ENCODE results near the gene NDUFB6. TPM values are rescaled to one million over a fixed set of nuclear protein-coding genes. Genes with fewer than 3 reads are reported as not detected.

Gene NDUFB6
- total and polyA plus RNA-seq, 7 donors, result 59.6 to 90.8 (median 75.4) TPM

DNA sequence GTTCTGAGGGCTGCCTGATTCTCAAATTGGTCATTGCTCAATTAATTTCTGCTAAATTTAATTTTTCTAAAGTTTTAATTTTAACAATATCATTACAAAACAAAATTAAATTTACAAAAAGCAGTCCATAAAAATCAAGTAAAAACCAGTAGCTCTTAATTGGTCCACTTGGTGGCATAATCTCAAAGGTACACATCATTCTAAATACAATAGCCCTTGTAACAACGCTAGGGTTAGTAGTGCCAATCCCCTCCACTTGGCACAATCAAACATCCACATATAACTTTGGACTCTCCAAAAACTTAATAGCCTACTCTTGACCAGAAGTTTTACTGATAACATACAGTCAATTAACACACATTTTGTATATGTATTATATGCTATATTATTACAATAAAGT, 1.9 kb upstream of the NDUFB6 start:
- H3K36me3 ChIP-seq (ENCODE audit: insufficient read depth in 1 of 2, low read depth in 1 of 2), result no peaks in the 10 kb centered on the region
- ATAC-seq, result no peak
- no peak overlapping the region for H3K27ac ChIP-seq
- 58 to 70% (median 61%) methylated on average over 1 of the region's 1 CpG for WGBS, 3 donors
- no peak for DNase-seq
- no peaks in the 10 kb centered on the region for H3K27me3 ChIP-seq (ENCODE audit: insufficient read depth in 3 of 3, low read length in 2 of 3)
- no peak overlapping the region for H3K4me3 ChIP-seq
- H3K4me1 ChIP-seq, result peaks cover 19% of the 10 kb centered on the region
- no peaks in the 10 kb centered on the region for H3K9me3 ChIP-seq
- TF ChIP-seq, protein P1, sequence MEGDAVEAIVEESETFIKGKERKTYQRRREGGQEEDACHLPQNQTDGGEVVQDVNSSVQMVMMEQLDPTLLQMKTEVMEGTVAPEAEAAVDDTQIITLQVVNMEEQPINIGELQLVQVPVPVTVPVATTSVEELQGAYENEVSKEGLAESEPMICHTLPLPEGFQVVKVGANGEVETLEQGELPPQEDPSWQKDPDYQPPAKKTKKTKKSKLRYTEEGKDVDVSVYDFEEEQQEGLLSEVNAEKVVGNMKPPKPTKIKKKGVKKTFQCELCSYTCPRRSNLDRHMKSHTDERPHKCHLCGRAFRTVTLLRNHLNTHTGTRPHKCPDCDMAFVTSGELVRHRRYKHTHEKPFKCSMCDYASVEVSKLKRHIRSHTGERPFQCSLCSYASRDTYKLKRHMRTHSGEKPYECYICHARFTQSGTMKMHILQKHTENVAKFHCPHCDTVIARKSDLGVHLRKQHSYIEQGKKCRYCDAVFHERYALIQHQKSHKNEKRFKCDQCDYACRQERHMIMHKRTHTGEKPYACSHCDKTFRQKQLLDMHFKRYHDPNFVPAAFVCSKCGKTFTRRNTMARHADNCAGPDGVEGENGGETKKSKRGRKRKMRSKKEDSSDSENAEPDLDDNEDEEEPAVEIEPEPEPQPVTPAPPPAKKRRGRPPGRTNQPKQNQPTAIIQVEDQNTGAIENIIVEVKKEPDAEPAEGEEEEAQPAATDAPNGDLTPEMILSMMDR (IDR thresholded peaks at IDR 0.05), result no peak
- intact Hi-C loops (cut with DNase I), result loop anchor here in 1 of 2 donors (5.0 kb wide), 1 partner anchor 143 kb away; no protein-coding TSS in a partner anchor

GRCh38 chr9:32573821-32574220, 862 bp upstream of the NDUFB6 start:
- Histone ChIP-seq H3K27ac (peak overlapping the region; percentile 92), H3K4me3 (peak overlapping the region; percentile 91), H3K9me3 (no peaks in the 10 kb centered on the region), H3K27me3 (ENCODE audit: insufficient read depth in 3 of 3, low read length in 2 of 3) (no peaks in the 10 kb centered on the region), H3K36me3 (ENCODE audit: insufficient read depth in 1 of 2, low read depth in 1 of 2) (peaks cover 2 to 7% of the 10 kb centered on the region in 2 donors), H3K4me1 (peaks cover 19% of the 10 kb centered on the region)
- WGBS, 3 donors, result 82 to 84% (median 83%) methylated on average over 7 of the region's 7 CpGs
- ATAC-seq (no peak), DNase-seq (no peak)
- TF ChIP-seq, protein P1 (IDR thresholded peaks at IDR 0.05), result no peak
- intact Hi-C loops (cut with DNase I), result loop anchor here in 1 of 2 donors (1.0 kb wide), 1 partner anchor 190 kb away; the partner anchor contains the start of gene ACO1

DNA sequence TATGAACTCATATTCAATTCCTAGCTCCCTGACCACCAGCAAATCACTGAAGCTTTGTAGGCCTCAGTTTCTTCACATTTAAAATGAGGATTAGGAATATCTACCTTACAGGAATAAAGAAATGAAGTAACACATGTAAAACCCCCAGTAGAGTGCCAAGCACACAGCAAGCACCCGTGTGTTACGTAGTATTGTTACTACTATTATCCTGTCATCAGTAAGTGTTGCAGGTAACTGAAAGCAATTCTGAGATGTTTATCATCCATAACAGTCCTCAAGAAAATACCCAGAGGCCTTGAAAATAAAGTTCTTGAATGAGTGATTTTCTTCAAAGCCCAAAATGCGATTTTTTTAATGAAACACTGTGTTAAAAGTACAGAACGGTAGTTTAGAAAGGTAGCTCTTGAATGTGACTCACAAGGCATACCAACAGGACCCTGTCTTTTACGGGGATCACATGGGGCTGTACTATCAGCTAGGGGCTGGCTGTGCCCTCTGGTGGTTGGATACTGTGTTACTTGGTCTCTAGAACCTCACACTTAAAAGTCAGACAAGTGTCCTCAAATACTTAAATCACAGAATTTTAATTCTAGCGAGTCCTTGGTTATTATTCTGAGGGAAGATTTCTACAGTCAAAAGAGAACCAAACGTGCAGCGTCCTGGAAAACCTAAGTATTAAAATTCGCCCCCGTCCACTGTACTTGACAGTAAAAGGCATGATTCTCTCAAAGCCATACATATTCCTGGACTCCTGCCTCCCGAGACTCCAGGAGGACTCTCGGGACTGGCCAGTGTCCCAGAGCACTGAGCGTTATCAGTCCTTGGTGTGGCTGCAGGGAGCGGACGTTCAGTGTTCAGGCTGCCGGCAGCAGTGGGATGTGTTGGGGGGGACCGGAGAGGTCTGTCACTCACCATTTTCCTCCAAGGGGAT, 725 bp downstream of the NDUFB6 start:
- Histone ChIP-seq H3K4me3 (peak overlapping the region; percentile 91), H3K27ac (peak overlapping the region; percentile 92), H3K27me3 (ENCODE audit: insufficient read depth in 3 of 3, low read length in 2 of 3) (no peaks in the 10 kb centered on the region), H3K36me3 (ENCODE audit: insufficient read depth in 1 of 2, low read depth in 1 of 2) (peaks cover 2 to 19% of the 10 kb centered on the region in 2 donors), H3K9me3 (no peaks in the 10 kb centered on the region), H3K4me1 (peaks cover 19% of the 10 kb centered on the region)
- ATAC-seq (peak; percentile 84 to 91 (median 87)), DNase-seq (peak in 1 of 2 donors; percentile 46)
- 1 to 2% (median 2%) methylated on average over 17 of the region's 17 CpGs for WGBS, 3 donors
- TF ChIP-seq, protein P1 (IDR thresholded peaks at IDR 0.05), result peak; percentile 61
- intact Hi-C loops (cut with DNase I), result loop anchor here in 1 of 2 donors (1.0 to 2.0 kb wide), 2 partner anchors 19 to 188 kb away; partner anchors contain the start of genes ACO1, SMIM27 and TOPORS

DNA sequence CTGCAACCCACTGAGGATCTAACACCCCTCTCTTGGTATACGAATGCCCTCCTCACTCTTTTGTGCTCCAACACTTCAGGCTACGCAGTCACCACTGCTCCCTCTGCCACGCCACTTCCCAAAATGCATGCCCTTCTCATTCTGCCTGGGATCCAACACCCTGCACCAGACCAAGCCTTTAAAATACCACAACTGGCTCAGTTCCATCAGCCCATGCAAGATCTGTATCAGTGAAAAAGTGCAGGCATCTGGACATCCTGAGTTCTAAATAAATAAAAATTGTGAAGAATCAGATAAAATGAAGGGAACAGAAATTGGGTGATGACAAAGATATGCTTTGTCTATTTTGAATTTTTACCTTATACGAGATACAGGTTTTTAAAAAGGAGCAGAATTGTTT, 2.7 kb downstream of the NDUFB6 start:
- H3K27ac ChIP-seq, result no peak overlapping the region
- H3K36me3 ChIP-seq (ENCODE audit: insufficient read depth in 1 of 2, low read depth in 1 of 2), result peaks cover 11 to 39% of the 10 kb centered on the region in 2 donors
- H3K27me3 ChIP-seq (ENCODE audit: insufficient read depth in 3 of 3, low read length in 2 of 3), result no peaks in the 10 kb centered on the region
- ATAC-seq (no peak), DNase-seq (no peak)
- TF ChIP-seq, protein P1 (IDR thresholded peaks at IDR 0.05), result no peak
- WGBS, 3 donors, result 88 to 94% (median 91%) methylated on average over 4 of the region's 4 CpGs
- no peak overlapping the region for H3K4me3 ChIP-seq
- no peaks in the 10 kb centered on the region for H3K9me3 ChIP-seq
- intact Hi-C loops (cut with DNase I), result loop anchor here in 1 of 2 donors (2.0 kb wide), 1 partner anchor 17 kb away; the partner anchor contains the start of genes SMIM27 and TOPORS
- H3K4me1 ChIP-seq, result peaks cover 19% of the 10 kb centered on the region

All from psoas muscle (tissue), 8 donors.